Karpas-422 (cell line): Measurements from ENCODE around the gene CST9. TPM values are rescaled to one million over a fixed set of nuclear protein-coding genes. Genes with fewer than 3 reads are reported as not detected.
"Not testable (repeated sequence)": the region's sequence is repeated elsewhere in the genome, so short reads cannot be mapped to it uniquely, and the experiment has no call there.

Source experiments
- DNase-seq: peaks from one replicate; pipeline ENCODE4 v3.0.0-alpha.2; 2015
- H2AFZ ChIP-seq: fragments of 200-600 bp; sonication (generic); 2 replicates; pipeline ENCODE4 v1.6.1; 2014; ENCODE audit warnings: antibody characterized with exemption, low read length, mixed read lengths
- H3K27ac ChIP-seq: fragments of 200-600 bp; sonication (generic); 2 replicates; pipeline ENCODE4 v1.5.1; 2014; ENCODE audit warnings: mild to moderate bottlenecking, low read length, moderate library complexity
- H3K27me3 ChIP-seq: fragments of 200-600 bp; sonication (generic); 2 replicates; pipeline ENCODE4 v1.6.1; 2014; ENCODE audit warnings: low read length, mixed read lengths
- H3K36me3 ChIP-seq: fragments of 200-600 bp; sonication (generic); 2 replicates; pipeline ENCODE4 v1.6.1; 2014; ENCODE audit warnings: low read length, mixed read lengths; ENCODE audit not compliant: insufficient read depth
- H3K4me1 ChIP-seq: fragments of 200-600 bp; sonication (generic); 2 replicates; pipeline ENCODE4 v1.6.1; 2014; ENCODE audit warnings: mild to moderate bottlenecking, low read length, mixed read lengths
- H3K4me2 ChIP-seq: fragments of 200-600 bp; sonication (generic); 2 replicates; pipeline ENCODE4 v1.6.1; 2014; ENCODE audit warnings: low read length, low read depth, mild to moderate bottlenecking; ENCODE audit not compliant: poor library complexity, severe bottlenecking
- H3K4me3 ChIP-seq: fragments of 200-600 bp; sonication (generic); 2 replicates; pipeline ENCODE4 v1.5.1; 2014; ENCODE audit warnings: mild to moderate bottlenecking, antibody characterized with exemption, low read length, mixed read lengths
- H3K79me2 ChIP-seq: fragments of 200-600 bp; sonication (generic); 2 replicates; pipeline ENCODE4 v1.6.1; 2014; ENCODE audit warnings: mild to moderate bottlenecking, low read length, mixed read lengths
- H3K9ac ChIP-seq: fragments of 200-600 bp; sonication (generic); 2 replicates; pipeline ENCODE4 v1.6.0; 2014; ENCODE audit warnings: low read length
- H3K9me2 ChIP-seq: fragments of 200-600 bp; sonication (generic), shearing (Covaris generic); replicated peaks from 2 replicates; pipeline ENCODE4 v1.6.0; 2014; ENCODE audit warnings: mild to moderate bottlenecking, low read length, moderate library complexity; ENCODE audit not compliant: insufficient read depth
- H3K9me3 ChIP-seq: fragments of 300-700, 200-600 bp; sonication (generic); 2 replicates; pipeline ENCODE4 v1.6.1; 2014; ENCODE audit warnings: low read length, mixed read lengths
- H4K20me1 ChIP-seq: fragments of 200-600 bp; sonication (generic); 2 replicates; pipeline ENCODE4 v1.6.1; 2014; ENCODE audit warnings: mild to moderate bottlenecking, antibody characterized with exemption, low read length, low read depth; ENCODE audit not compliant: insufficient read depth
- total RNA-seq: library from RNA; depleted of rRNA; stranded (reverse); fragments of >200 nt; shearing (Covaris generic); gene quantifications from 2 replicates; pipeline ENCODE4 v1.2.3, GENCODE V29; 2014; ENCODE audit warnings: low replicate concordance

The CST9 gene
- total RNA-seq, 1 experiment from 2014 or later = not detected

DNA sequence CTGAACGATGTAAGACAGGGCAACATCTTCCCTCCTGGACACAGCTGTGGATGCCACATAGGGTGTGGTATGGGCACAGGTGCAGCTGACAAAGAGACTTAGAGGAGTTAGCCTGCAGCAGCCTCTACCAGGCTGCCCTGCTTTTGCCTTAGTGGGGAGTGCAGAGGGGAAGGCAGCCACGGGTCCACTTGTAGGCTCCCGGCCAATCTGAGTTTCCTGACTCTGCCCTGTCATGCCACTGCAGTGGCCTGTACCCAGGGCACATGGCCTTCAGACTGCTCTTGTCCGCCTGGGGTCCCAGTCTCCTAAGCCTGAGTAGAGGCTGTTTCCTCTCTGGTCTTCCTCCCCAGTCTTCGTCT, 20.3 kb downstream of the CST9 start:
- Histone ChIP-seq H3K9ac (no peak overlapping the region), H3K79me2 (no peaks in the 10 kb centered on the region), H3K27ac (no peak overlapping the region), H3K9me2 (no peaks in the 10 kb centered on the region), H3K9me3 (no peaks in the 10 kb centered on the region), H2AFZ (no peak overlapping the region), H3K4me3 (no peak overlapping the region), H3K4me1 (peaks cover 18% of the 10 kb centered on the region), H4K20me1 (no peaks in the 10 kb centered on the region), H3K4me2 (no peak overlapping the region), H3K27me3 (no peaks in the 10 kb centered on the region), H3K36me3 (no peaks in the 10 kb centered on the region)
- DNase-seq = no peak

DNA sequence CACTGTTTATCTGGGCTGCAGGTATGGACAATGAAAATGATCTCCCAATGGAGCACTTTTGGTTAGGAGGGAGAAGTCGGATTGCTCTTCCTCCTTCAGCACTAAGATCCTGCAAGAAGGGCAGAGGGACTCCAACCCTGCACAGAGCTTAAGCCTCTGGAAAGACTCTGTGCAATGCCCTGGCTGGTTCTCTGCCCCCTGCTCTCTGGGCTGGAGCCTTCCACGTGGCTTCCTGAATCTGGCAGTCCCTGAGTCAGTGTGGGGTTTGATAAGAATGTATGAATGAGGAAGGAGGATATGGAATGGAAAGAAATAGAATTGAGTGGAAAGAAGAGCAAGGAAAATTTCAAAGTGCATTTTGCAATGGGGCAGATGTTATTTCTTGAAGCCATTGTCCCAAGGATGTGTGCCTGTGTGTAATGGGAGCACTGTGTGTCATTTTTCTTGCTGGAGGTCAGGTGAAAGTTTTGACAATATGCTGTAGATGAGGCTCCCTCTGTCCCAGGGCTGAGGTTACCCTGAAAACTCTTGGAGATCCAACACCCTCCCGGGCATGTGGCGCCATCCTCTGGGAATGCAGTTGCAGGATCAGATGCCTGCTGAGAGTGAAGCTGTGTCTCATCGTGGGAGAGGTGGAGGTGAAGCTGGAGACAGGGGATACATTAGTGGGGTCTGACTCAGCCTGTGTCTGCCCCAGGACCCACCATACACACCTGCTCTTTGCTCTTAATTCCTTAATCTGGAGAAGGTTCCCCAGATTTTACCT, 21.1 kb downstream of the CST9 start:
- Histone ChIP-seq H3K9ac (no peak overlapping the region), H3K27me3 (no peaks in the 10 kb centered on the region), H3K4me3 (no peak overlapping the region), H3K36me3 (no peaks in the 10 kb centered on the region), H3K79me2 (no peaks in the 10 kb centered on the region), H3K4me2 (no peak overlapping the region), H3K27ac (no peak overlapping the region), H3K9me3 (no peaks in the 10 kb centered on the region), H3K4me1 (peaks cover 18% of the 10 kb centered on the region), H4K20me1 (no peaks in the 10 kb centered on the region), H3K9me2 (no peaks in the 10 kb centered on the region), H2AFZ (no peak overlapping the region)
- DNase-seq = no peak

DNA sequence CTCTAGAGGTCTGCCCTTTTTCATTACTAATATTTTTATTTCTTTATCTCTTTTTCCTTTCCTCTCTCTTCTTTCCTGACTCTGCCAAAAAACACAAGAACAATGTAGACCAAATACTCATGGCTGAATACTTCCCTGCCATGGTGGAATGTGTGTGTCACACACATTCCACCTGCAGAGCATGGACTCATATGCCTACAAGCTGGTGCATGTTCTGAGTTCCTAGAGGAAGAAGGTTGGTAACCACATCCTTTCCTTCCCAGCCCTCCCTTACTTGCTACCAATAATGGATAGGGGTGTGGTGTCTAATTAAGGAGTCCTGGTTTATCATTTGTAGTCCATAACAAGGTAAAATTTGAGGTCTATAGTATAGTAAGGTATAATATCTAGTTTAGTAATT, 22.2 kb downstream of the CST9 start:
- Histone ChIP-seq H3K79me2 (no peaks in the 10 kb centered on the region), H3K4me3 (no peak overlapping the region), H3K4me2 (no peak overlapping the region), H3K27ac (no peak overlapping the region), H3K9me3 (no peaks in the 10 kb centered on the region), H3K4me1 (peaks cover 12% of the 10 kb centered on the region), H4K20me1 (no peaks in the 10 kb centered on the region), H3K9me2 (no peaks in the 10 kb centered on the region), H2AFZ (no peak overlapping the region), H3K27me3 (no peaks in the 10 kb centered on the region), H3K9ac (no peak overlapping the region), H3K36me3 (no peaks in the 10 kb centered on the region)
- no peak for DNase-seq

DNA sequence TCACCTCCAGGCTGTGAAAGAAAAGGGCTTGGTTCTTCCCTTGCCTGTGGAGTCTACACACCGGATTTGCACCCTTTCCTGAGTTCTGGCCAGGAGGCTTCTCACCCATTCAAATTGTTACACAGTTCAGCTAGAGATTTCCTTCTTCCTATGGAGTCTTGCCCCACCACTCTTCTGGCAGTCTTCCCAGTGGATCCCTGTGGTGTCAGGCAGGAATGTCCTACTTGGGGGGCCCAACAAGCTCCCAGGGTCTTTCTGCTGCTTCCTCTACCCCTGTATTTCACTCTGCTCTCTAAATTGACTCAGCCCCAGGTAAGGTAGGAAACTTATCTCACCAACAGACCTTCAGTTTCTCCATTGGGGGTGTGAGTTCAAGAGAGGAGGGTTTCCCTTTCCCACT, 23.4 kb downstream of the CST9 start:
- no peak for DNase-seq
- Histone ChIP-seq H3K4me2 (no peak overlapping the region), H3K79me2 (no peaks in the 10 kb centered on the region), H3K9me3 (no peaks in the 10 kb centered on the region), H3K9ac (no peak overlapping the region), H2AFZ (no peak overlapping the region), H3K27ac (no peak overlapping the region), H3K4me1 (peaks cover 6% of the 10 kb centered on the region; the same call in 1 of the 2 replicates), H4K20me1 (no peaks in the 10 kb centered on the region), H3K36me3 (no peaks in the 10 kb centered on the region), H3K4me3 (no peak overlapping the region), H3K27me3 (no peaks in the 10 kb centered on the region), H3K9me2 (no peaks in the 10 kb centered on the region)

DNA sequence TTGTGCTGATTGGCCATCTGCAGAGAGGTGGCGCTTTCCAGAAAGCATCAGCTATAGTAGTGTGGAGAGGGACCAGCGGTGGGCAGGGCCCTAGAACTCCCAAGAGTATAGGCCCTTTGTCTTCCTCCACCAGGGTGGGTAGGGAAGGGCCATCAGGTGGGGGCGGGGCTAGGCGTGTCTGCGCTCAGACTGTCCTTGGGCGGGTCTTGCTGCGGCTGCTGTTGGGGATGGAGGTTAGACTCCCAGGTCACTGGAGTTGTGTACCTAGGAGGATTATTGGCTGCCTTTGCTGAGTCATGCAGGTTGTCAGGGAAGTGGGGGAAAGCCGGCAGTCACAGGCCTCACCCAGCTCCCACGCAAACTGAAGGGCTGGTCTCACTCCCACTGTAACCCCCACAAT, 23.9 kb downstream of the CST9 start:
- not testable (repeated sequence) for H3K4me2 ChIP-seq, H3K27me3 ChIP-seq, H3K9ac ChIP-seq, H3K36me3 ChIP-seq, H3K4me1 ChIP-seq, H3K27ac ChIP-seq, H3K4me3 ChIP-seq, H3K9me3 ChIP-seq, H3K9me2 ChIP-seq, H2AFZ ChIP-seq, H3K79me2 ChIP-seq, H4K20me1 ChIP-seq, DNase-seq

DNA sequence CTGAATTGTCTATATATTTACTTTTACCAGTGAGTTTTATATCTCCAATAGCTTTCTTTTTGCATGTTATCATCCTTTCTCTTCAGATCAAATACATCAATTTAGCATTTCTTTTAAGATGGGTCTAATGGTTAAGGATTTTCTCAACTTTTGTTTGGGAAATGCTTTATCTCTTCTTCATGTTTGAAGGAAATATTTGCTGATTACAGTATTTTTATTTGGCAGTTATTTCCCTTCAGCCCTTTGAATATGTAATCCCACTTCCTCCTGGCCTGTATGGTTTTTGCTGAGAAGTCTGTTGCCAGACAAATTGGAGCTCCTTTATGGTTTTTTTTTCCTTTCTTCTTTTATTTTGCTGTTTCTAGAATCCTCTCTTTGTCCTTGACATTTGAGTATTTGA, 30.7 kb downstream of the CST9 start:
- H3K9ac ChIP-seq = no peak overlapping the region
- no peak overlapping the region for H3K4me3 ChIP-seq
- no peak overlapping the region for H2AFZ ChIP-seq
- H3K9me2 ChIP-seq = no peaks in the 10 kb centered on the region
- H3K9me3 ChIP-seq = no peaks in the 10 kb centered on the region
- no peak overlapping the region for H3K27ac ChIP-seq
- no peak overlapping the region for H3K4me2 ChIP-seq
- H4K20me1 ChIP-seq = no peaks in the 10 kb centered on the region
- H3K27me3 ChIP-seq = no peaks in the 10 kb centered on the region
- no peak for DNase-seq
- H3K79me2 ChIP-seq = no peaks in the 10 kb centered on the region
- H3K36me3 ChIP-seq = no peaks in the 10 kb centered on the region
- H3K4me1 ChIP-seq = no peaks in the 10 kb centered on the region

DNA sequence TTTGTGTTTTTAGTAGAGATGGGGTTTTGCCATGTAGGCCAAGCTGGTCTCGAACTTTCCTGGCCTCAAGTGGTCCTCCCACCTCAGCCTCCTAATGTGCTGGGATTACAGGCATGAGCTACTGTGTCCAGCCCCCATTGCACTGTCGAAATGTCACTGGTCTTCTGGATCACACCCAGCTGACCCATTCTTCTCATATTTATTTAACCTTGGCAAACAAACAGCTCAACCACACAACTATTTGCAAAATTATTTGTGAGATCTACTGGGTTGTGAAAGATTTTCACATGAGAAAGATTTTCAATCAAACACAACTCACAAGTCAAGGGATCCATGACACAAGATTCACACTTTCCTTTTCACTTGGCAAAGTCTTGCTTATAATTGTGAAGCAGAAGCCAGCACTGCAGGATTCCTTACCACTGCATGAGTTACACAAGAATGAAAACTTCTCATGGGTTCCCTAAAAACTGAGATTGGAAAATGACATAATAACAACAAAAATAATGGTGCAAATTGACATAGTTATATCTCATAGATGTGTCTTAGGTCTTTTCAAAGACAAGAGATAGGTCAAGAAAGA, 35.4 kb downstream of the CST9 start:
- Histone ChIP-seq H3K27me3 (no peaks in the 10 kb centered on the region), H2AFZ (no peak overlapping the region), H3K9me3 (no peaks in the 10 kb centered on the region), H3K9ac (no peak overlapping the region), H3K4me3 (no peak overlapping the region), H3K4me2 (no peak overlapping the region), H3K79me2 (no peaks in the 10 kb centered on the region), H3K9me2 (no peaks in the 10 kb centered on the region), H3K27ac (no peak overlapping the region), H3K4me1 (no peaks in the 10 kb centered on the region), H3K36me3 (no peaks in the 10 kb centered on the region), H4K20me1 (no peaks in the 10 kb centered on the region)
- DNase-seq = no peak

DNA sequence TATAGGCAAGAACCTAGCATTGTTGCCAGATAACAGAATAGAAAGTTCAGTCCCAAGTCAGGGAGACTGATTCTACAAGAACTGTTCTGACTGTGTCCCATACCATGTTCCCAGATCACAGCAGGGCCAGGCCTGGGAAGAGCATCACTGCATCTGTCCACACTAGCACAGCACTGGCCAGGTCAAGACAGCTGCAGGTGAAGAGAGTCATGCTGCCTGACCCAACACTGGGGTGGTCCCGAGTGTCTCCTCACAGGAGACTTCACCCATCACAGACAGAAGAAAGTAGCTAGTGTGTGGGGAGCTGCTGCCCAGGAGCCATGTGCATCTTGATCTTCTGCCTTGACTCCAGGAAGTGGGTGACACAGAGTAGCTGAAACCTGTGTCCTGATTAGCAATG, 36.1 kb downstream of the CST9 start:
- Histone ChIP-seq H2AFZ (no peak overlapping the region), H3K4me3 (no peak overlapping the region), H3K4me2 (no peak overlapping the region), H3K9ac (no peak overlapping the region), H3K27ac (no peak overlapping the region), H3K27me3 (no peaks in the 10 kb centered on the region), H4K20me1 (no peaks in the 10 kb centered on the region), H3K9me2 (no peaks in the 10 kb centered on the region), H3K79me2 (no peaks in the 10 kb centered on the region), H3K9me3 (no peaks in the 10 kb centered on the region), H3K36me3 (no peaks in the 10 kb centered on the region), H3K4me1 (no peaks in the 10 kb centered on the region)
- DNase-seq = no peak
